Measurements from ENCODE around the gene INPP4B. TPM values are rescaled to one million over a fixed set of nuclear protein-coding genes. Genes with fewer than 3 reads are reported as not detected.

Gene INPP4B
- total RNA-seq, 1 experiment from 2014 or later = 14.3 TPM

GRCh38 chr4:142701017-142701416 lies 145.1 kb downstream of the INPP4B start:
- H3K27ac ChIP-seq (ENCODE audit: low read depth, low read length) = no peak overlapping the region
- H4K20me1 ChIP-seq (ENCODE audit: insufficient read depth) = no peaks in the 10 kb centered on the region
- no peaks in the 10 kb centered on the region for H3K27me3 ChIP-seq (ENCODE audit: insufficient read depth, low read length)
- DNase-seq (ENCODE audit: low read depth, low spot score) = no peak
- no peaks in the 10 kb centered on the region for H3K9me3 ChIP-seq (ENCODE audit: control insufficient read depth in 1 of 2, insufficient read depth in 1 of 2, low read depth in 1 of 2, low read length in 2 of 2)
- BruUV-seq (replicated peaks) = no TSS peak
- H3K4me1 ChIP-seq (ENCODE audit: control insufficient read depth in 1 of 2, insufficient read depth in 2 of 2, low read length in 2 of 2) = no peaks in the 10 kb centered on the region
- no peaks in the 10 kb centered on the region for H3K36me3 ChIP-seq (ENCODE audit: control insufficient read depth in 1 of 2, insufficient read depth in 2 of 2, low read length in 2 of 2)
- ChIA-PET POLR2A (no interaction called here), RAD21 (ENCODE audit: low non-redundant PET in 1 of 2, low total read pairs in 2 of 2, uncharacterized antibody in 2 of 2, unreplicated experiment in 2 of 2) (no interaction called here), CTCF (no interaction called here)
- no peaks in the 10 kb centered on the region for H3K79me2 ChIP-seq (ENCODE audit: insufficient read depth, low read length)
- no peak overlapping the region for H3K4me3 ChIP-seq (replicated peaks in 1 of 2; ENCODE audit: low read depth in 1 of 2, low read length in 2 of 2)
- no peak for ATAC-seq
- H2AFZ ChIP-seq (ENCODE audit: low read depth, low read length, poor library complexity, severe bottlenecking) = no peak overlapping the region
- TF ChIP-seq CTCF (IDR thresholded peaks at IDR 0.05 in 2 of 3, conservative IDR thresholded peaks at IDR 0.05 in 1 of 3; ENCODE audit: borderline replicate concordance in 1 of 3, insufficient read depth in 1 of 3, low read depth in 2 of 3, low read length in 2 of 3) (no peak), POLR2A (IDR thresholded peaks at IDR 0.05; ENCODE audit: borderline replicate concordance, extremely low read depth, insufficient read depth, insufficient read length) (no peak), ZFX (IDR thresholded peaks at IDR 0.05) (no peak), EZH2 (IDR thresholded peaks at IDR 0.05) (no peak), ZNF274 (IDR thresholded peaks at IDR 0.05; ENCODE audit: low read depth, low read length) (no peak), EZH2phosphoT487 (IDR thresholded peaks at IDR 0.05; ENCODE audit: borderline replicate concordance) (no peak), RAD21 (IDR thresholded peaks at IDR 0.05; ENCODE audit: low read depth) (no peak), TCF7L2 (IDR thresholded peaks at IDR 0.05; ENCODE audit: borderline replicate concordance, extremely low read depth, insufficient read depth, insufficient read length) (no peak), CBX3 (IDR thresholded peaks at IDR 0.05; ENCODE audit: low read depth) (no peak), REST (IDR thresholded peaks at IDR 0.05; ENCODE audit: low read depth) (no peak)
- H3K9ac ChIP-seq (ENCODE audit: low read length) = no peak overlapping the region
- H3K4me2 ChIP-seq (ENCODE audit: low read length) = no peak overlapping the region
- no peaks in the 10 kb centered on the region; the same call in 1 of the 2 replicates for H3K9me2 ChIP-seq (ENCODE audit: insufficient read depth)
- intact Hi-C loops (cut with micrococcal nuclease) = no loop called here
